BE2C (cell line): ENCODE data around the gene HYCC1.

Source experiments
- DNase-seq: peaks from one replicate; pipeline ENCODE4 v3.0.0-alpha.2; 2020
- H3K27me3 ChIP-seq: fragments of 250-450 bp; sonication (Bioruptor Pico); 2 replicates; pipeline ENCODE4 v1.5.1; 2020; ENCODE audit warnings: mild to moderate bottlenecking
- H3K36me3 ChIP-seq: fragments of 250-450 bp; sonication (Bioruptor Pico); 2 replicates; pipeline ENCODE4 v1.5.1; 2020; ENCODE audit warnings: mild to moderate bottlenecking
- H3K4me1 ChIP-seq: fragments of 250-450 bp; sonication (Bioruptor Pico); 2 replicates; pipeline ENCODE4 v1.5.1; 2020
- H3K4me3 ChIP-seq: 2 replicates; pipeline ENCODE4 v1.5.1; 2011; ENCODE audit warnings: low read depth, low read length
- H3K9me3 ChIP-seq: fragments of 250-450 bp; sonication (Bioruptor Pico); 2 replicates; pipeline ENCODE4 v1.5.1; 2020
- CTCF ChIP-seq: IDR thresholded peaks from 2 replicates; pipeline ENCODE4 v1.5.1; 2012; ENCODE audit warnings: mild to moderate bottlenecking, low read depth, low read length

The HYCC1 gene

GRCh38 chr7:23009303-23009702 is 4.6 kb downstream of the HYCC1 start:
- no peak for DNase-seq
- peaks cover 3% of the 10 kb centered on the region; the same call in 1 of the 2 replicates for H3K4me1 ChIP-seq
- peaks cover 63% of the 10 kb centered on the region for H3K27me3 ChIP-seq
- no peaks in the 10 kb centered on the region for H3K9me3 ChIP-seq
- no peak for TF ChIP-seq CTCF
- H3K4me3 ChIP-seq, result no peak overlapping the region
- no peaks in the 10 kb centered on the region for H3K36me3 ChIP-seq

- Histone ChIP-seq H3K4me1 (no peaks in the 10 kb centered on the region), H3K27me3 (peaks cover 45% of the 10 kb centered on the region), H3K4me3 (no peak overlapping the region), H3K36me3 (no peaks in the 10 kb centered on the region), H3K9me3 (no peaks in the 10 kb centered on the region)
- no peak for TF ChIP-seq CTCF
- no peak for DNase-seq
These were observed 9.7 kb downstream of the HYCC1 start for GRCh38 chr7:23004247-23004520.

DNA sequence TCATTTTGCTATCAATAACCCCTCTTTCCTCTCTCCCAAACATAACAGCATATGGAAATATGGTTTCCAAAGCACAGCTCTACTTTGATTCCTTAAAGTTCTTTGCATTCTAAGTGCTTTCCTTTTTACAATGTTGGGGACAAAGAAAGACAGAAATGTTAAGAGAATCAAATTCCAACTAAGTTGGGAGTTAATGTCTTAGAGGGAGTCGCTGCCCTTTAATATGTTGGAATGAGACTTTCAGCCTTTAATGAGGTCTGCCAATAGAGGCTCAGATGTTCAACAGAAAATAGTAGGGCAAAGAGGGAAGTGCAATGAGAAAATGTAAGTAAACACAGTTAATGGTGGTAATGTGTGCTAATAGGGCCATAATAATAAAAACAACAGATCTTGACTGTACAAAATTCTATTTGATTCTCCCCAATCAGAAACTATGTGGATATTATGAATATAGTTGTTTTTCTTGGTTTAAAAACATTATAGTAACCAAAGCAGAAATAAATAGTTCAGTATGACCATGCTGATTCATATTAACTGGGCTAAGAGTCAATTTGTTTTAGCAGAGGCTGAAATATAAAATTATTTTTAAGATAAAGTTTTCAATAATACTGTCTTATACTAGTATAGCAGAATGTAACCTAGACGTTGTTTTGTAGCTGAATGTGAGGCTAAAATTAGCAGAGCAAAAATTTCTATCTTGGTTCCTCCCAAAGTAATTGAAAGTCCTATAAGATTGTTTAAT is 10.3 kb downstream of the HYCC1 start:
- H3K4me1 ChIP-seq, result no peaks in the 10 kb centered on the region
- no peaks in the 10 kb centered on the region for H3K36me3 ChIP-seq
- no peaks in the 10 kb centered on the region for H3K9me3 ChIP-seq
- TF ChIP-seq CTCF, result no peak
- H3K27me3 ChIP-seq, result peaks cover 41% of the 10 kb centered on the region
- DNase-seq, result no peak
- H3K4me3 ChIP-seq, result no peak overlapping the region

GRCh38 chr7:23002698-23003097 is 11.2 kb downstream of the HYCC1 start:
- DNase-seq, result no peak
- no peak for TF ChIP-seq CTCF
- Histone ChIP-seq H3K27me3 (peaks cover 33% of the 10 kb centered on the region), H3K36me3 (no peaks in the 10 kb centered on the region), H3K4me1 (no peaks in the 10 kb centered on the region), H3K4me3 (no peak overlapping the region), H3K9me3 (no peaks in the 10 kb centered on the region)

GRCh38 chr7:23001610-23002009 is 12.3 kb downstream of the HYCC1 start:
- Histone ChIP-seq H3K4me3 (no peak overlapping the region), H3K4me1 (no peaks in the 10 kb centered on the region), H3K27me3 (peaks cover 22% of the 10 kb centered on the region), H3K36me3 (no peaks in the 10 kb centered on the region), H3K9me3 (no peaks in the 10 kb centered on the region)
- no peak for DNase-seq
- no peak for TF ChIP-seq CTCF

DNA sequence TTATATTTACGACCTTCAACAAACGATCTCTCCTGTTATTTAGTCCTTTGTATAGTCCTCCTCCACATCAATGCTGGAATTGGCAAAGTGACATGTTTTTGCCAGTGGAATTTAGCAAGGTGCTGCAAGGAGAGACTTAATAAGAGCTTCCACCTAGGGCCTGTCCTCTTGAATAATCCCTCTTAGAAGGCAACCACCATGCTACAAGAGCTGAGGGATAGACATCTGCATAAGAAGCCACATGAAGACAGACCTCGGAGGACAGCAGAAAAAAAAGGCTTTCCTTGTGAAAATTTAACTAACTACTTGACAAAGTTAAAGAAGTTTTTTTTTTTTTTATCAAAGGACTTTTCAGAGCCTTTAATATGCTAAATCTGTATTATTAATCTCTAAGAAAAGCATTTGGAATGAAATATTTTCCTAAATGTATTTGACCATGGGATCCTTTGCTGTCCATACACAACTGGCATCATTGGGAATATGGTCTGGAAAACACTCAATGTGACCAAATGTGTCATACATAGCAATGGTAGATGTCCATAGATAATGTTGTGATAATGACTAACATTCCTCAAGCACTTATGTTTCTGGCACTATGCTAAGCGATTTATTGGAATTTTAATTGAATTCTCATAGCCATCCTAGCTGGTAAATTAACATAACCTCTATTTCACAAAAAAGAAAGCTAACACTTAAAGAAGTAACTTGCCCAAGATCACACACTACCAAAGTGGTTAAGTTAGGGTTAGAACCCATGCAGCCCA is 13.2 kb downstream of the HYCC1 start:
- Histone ChIP-seq H3K4me3 (no peak overlapping the region), H3K27me3 (peaks cover 15% of the 10 kb centered on the region), H3K9me3 (no peaks in the 10 kb centered on the region), H3K36me3 (no peaks in the 10 kb centered on the region), H3K4me1 (no peaks in the 10 kb centered on the region)
- DNase-seq, result no peak
- TF ChIP-seq CTCF, result no peak
